Keratinocyte (primary cell): ENCODE data around the gene MTCH1. TPM values are rescaled to one million over a fixed set of nuclear protein-coding genes. Genes with fewer than 3 reads are reported as not detected.

Experiments
- DNase-seq: peaks from one replicate; pipeline ENCODE4 v3.0.0-alpha.2; 2011; ENCODE audit warnings: low read depth, missing footprints, low spot score
- FAIRE-seq: peaks from 2 replicates; lab custom pipeline; 2011; peaks lifted over from hg19 to GRCh38; lab: Jason Lieb, UNC
- H2AFZ ChIP-seq: 2 replicates; pipeline ENCODE4 v1.6.0; 2012; ENCODE audit warnings: low read length, control low read depth, inconsistent platforms; ENCODE audit not compliant: control insufficient read depth
- H3K27ac ChIP-seq: 2 replicates; pipeline ENCODE4 v1.5.1; 2011; ENCODE audit warnings: low read length; ENCODE audit not compliant: control insufficient read depth, insufficient read depth
- H3K27me3 ChIP-seq: 3 replicates; pipeline ENCODE4 v1.6.0; 2011; ENCODE audit warnings: low read length; ENCODE audit not compliant: control insufficient read depth, insufficient read depth; ENCODE audit errors: extremely low read depth
- H3K36me3 ChIP-seq, 2 experiments: 2 replicates in 1 of 2; 3 replicates in 1 of 2; pipeline ENCODE4 v1.5.1; 2011; ENCODE audit warnings: low read length in 2 of 2, mild to moderate bottlenecking in 1 of 2; ENCODE audit not compliant: control insufficient read depth in 2 of 2, insufficient read depth in 2 of 2; ENCODE audit errors: extremely low read depth in 1 of 2
- H3K4me1 ChIP-seq: 3 replicates; pipeline ENCODE4 v1.5.1; 2011; ENCODE audit warnings: low read length; ENCODE audit not compliant: control insufficient read depth, insufficient read depth; ENCODE audit errors: extremely low read depth
- H3K4me2 ChIP-seq: 3 replicates; pipeline ENCODE4 v1.6.0; 2011; ENCODE audit warnings: low read depth, low read length; ENCODE audit not compliant: control insufficient read depth, insufficient read depth; ENCODE audit errors: extremely low read depth
- H3K4me3 ChIP-seq, 3 experiments: fragments of 200-600 bp in 1 of 3; sonication (generic) in 1 of 3; 2 replicates in 2 of 3; 3 replicates in 1 of 3; pipeline ENCODE4 v1.5.1; 2011 to 2016; ENCODE audit warnings: low read length in 3 of 3, mild to moderate bottlenecking in 3 of 3, control low read depth in 2 of 3, inconsistent platforms in 1 of 3, low read depth in 1 of 3, mixed read lengths in 1 of 3, mixed run types in 1 of 3, moderate library complexity in 1 of 3; ENCODE audit not compliant: control insufficient read depth in 2 of 3, insufficient read depth in 2 of 3; ENCODE audit errors: extremely low read depth in 1 of 3
- H3K79me2 ChIP-seq: 2 replicates; pipeline ENCODE4 v1.6.0; 2012; ENCODE audit warnings: low read length; ENCODE audit not compliant: control insufficient read depth, insufficient read depth
- H3K9ac ChIP-seq: 3 replicates; pipeline ENCODE4 v1.6.0; 2011; ENCODE audit warnings: low read length; ENCODE audit not compliant: control insufficient read depth, insufficient read depth; ENCODE audit errors: extremely low read depth
- H3K9me1 ChIP-seq: 3 replicates; pipeline ENCODE4 v1.6.0; 2011; ENCODE audit warnings: low read length; ENCODE audit not compliant: control insufficient read depth, insufficient read depth; ENCODE audit errors: extremely low read depth
- H3K9me3 ChIP-seq: 2 replicates; pipeline ENCODE4 v1.5.1; 2012; ENCODE audit warnings: low read depth, low read length; ENCODE audit not compliant: control insufficient read depth
- H4K20me1 ChIP-seq: 3 replicates; pipeline ENCODE4 v1.6.0; 2011; ENCODE audit warnings: low read length; ENCODE audit not compliant: control insufficient read depth, insufficient read depth; ENCODE audit errors: extremely low read depth
- CTCF ChIP-seq, 3 experiments: IDR thresholded peaks in 1 of 3; conservative IDR thresholded peaks in 1 of 3; optimal IDR thresholded peaks in 1 of 3; 2 replicates in 2 of 3; 3 replicates in 1 of 3; pipeline versions ENCODE3 to v1.5.1; 2011; ENCODE audit warnings: low read length in 3 of 3, mild to moderate bottlenecking in 3 of 3, moderate library complexity in 2 of 3, control low read depth in 1 of 3, inconsistent platforms in 1 of 3; ENCODE audit not compliant: insufficient read depth in 2 of 3; ENCODE audit errors: extremely low read depth in 1 of 3
- EZH2 ChIP-seq: IDR thresholded peaks from one replicate; pipeline ENCODE4 v1.6.1; 2012; ENCODE audit warnings: inconsistent platforms, mild to moderate bottlenecking, low read length, moderate library complexity
- dilution Hi-C: fragments of 300-500 bp; cut with MboI; formaldehyde crosslinking; loops from one replicate; pipeline ENCODE4 v1.7.0; 2020; ENCODE audit warnings: low sequenced_read_pairs; ENCODE audit not compliant: extremely low pct_ligation_motif_present
- polyA plus RNA-seq, 5 experiments: library from polyadenylated mRNA; depleted of rRNA in 3 of 5; stranded (reverse) in 3 of 5; stranded (forward) in 1 of 5; unstranded in 1 of 5; fragments of >200 nt; gene quantifications; 1 replicate in 1 of 5; 2 replicates in 3 of 5; 3 replicates in 1 of 5; pipeline versions ENCODE4 v1.2.1 to v1.2.3, GENCODE V29; 2011 to 2012; ENCODE audit warnings: missing spikeins in 2 of 5, low read depth in 1 of 5, low replicate concordance in 1 of 5

Gene MTCH1
- polyA plus RNA-seq, 1 donor (not counting 4 experiments of a cell fraction or from before 2014, with no cell fraction given): 88.8 TPM

DNA sequence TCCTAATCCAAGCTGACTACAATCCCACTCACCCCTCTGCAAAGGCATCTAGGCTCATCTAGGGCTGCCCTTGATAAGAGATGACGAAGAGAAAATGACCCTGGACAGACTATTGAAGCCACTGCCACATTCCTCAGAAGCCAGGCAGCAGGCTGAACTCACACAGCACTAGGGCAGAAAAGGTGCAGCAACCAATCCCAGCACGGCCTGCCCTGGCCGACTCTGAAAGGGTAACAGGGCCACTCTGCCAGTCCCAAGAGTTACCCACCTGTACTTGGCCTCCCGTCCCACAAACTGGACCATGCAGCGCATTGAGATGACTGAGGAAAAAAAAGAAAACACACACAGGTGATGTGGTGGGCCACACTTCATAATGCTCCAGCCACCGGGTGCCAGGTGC lies 9.1 kb downstream of the MTCH1 start:
- FAIRE-seq: no peak

DNA sequence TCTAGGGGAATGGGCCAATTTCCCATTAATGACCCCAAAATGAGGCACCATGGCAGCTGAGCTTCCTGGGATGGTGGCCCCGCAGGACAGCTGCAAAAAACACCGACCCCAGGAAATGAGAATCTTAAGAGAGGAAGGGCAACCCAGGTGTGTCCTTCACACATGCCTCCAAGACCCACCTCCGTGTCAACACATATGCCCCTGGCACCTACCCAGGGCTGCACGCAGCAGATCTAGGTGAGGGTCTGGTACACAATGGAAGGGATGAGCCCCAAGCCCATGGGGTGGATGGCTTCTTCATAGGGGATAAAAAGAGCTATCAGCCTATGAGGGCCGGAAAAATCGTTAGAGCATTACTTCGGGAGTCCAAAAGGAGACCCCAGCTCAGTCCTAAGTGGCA lies 9.5 kb downstream of the MTCH1 start:
- Histone ChIP-seq H3K9me1 (no peaks in the 10 kb centered on the region), H3K9me3 (no peaks in the 10 kb centered on the region), H2AFZ (no peak overlapping the region), H3K4me2 (no peak overlapping the region), H4K20me1 (peaks cover 14% of the 10 kb centered on the region), H3K36me3 (peaks cover 42 to 48% of the 10 kb centered on the region in 2 experiments), H3K9ac (no peak overlapping the region), H3K4me1 (peaks cover under 1% of the 10 kb centered on the region), H3K4me3 (no peak overlapping the region), H3K27ac (no peak overlapping the region), H3K27me3 (no peaks in the 10 kb centered on the region), H3K79me2 (peaks cover 19% of the 10 kb centered on the region)
- no peak for DNase-seq
- no peak for FAIRE-seq
- dilution Hi-C loops: no loop called here
- TF ChIP-seq CTCF (optimal IDR thresholded peaks at IDR 0.05 in 1 of 3, IDR thresholded peaks at IDR 0.05 in 1 of 3, conservative IDR thresholded peaks at IDR 0.05 in 1 of 3; ENCODE audit: extremely low read depth in 1 of 3, insufficient read depth in 2 of 3, low read length in 3 of 3) (no peak), EZH2 (no peak)

More for the DNA sequence above, 9.1 kb downstream of the MTCH1 start:
- no peaks in the 10 kb centered on the region for H3K9me1 ChIP-seq
- no peak overlapping the region for H3K4me3 ChIP-seq
- no peaks in the 10 kb centered on the region for H3K9me3 ChIP-seq
- no peak overlapping the region for H3K9ac ChIP-seq
- no peak for TF ChIP-seq CTCF (optimal IDR thresholded peaks at IDR 0.05 in 1 of 3, IDR thresholded peaks at IDR 0.05 in 1 of 3, conservative IDR thresholded peaks at IDR 0.05 in 1 of 3; ENCODE audit: extremely low read depth in 1 of 3, insufficient read depth in 2 of 3, low read length in 3 of 3)
- TF ChIP-seq EZH2: no peak
- H3K79me2 ChIP-seq: peaks cover 23% of the 10 kb centered on the region
- no peak overlapping the region for H3K27ac ChIP-seq
- H3K36me3 ChIP-seq: peaks cover 40 to 50% of the 10 kb centered on the region in 2 experiments
- DNase-seq: no peak
- no peak overlapping the region for H2AFZ ChIP-seq
- no peak overlapping the region for H3K4me2 ChIP-seq
- H3K4me1 ChIP-seq: no peaks in the 10 kb centered on the region
- dilution Hi-C loops: no loop called here
- H3K27me3 ChIP-seq: no peaks in the 10 kb centered on the region
- peaks cover 14% of the 10 kb centered on the region for H4K20me1 ChIP-seq
